Sigmoid colon (tissue), 4 donors: ENCODE results near the gene B4GALNT2.

Experiments used
- CTCF ChIP-seq, 4 experiments: fragments of 450-650 bp in 3 of 4; fragments of 200-600 bp in 1 of 4; IDR thresholded peaks; one replicate each; pipeline ENCODE4 v1.5.1; 2016 to 2019; ENCODE audit warnings: antibody characterized with exemption in 4 of 4, mild to moderate bottlenecking in 3 of 4, moderate library complexity in 2 of 4
- EP300 ChIP-seq, 4 donors: sonication (generic); formaldehyde crosslinking; IDR thresholded peaks; one replicate each; pipeline ENCODE4 v1.6.1; 2017; ENCODE audit warnings: antibody characterized with exemption in 4 of 4

- TF ChIP-seq CTCF (IDR thresholded peaks at IDR 0.05) (no peak), EP300 (IDR thresholded peaks at IDR 0.05) (no peak)
Measured at GRCh38 chr17:49111934-49112333, 20.6 kb upstream of the B4GALNT2 start.
